Activated B cell treated with CpG ODN at 0.5 μM for 24 hours (primary cell): ENCODE results near the gene LAMA4. TPM values are rescaled to one million over a fixed set of nuclear protein-coding genes. Genes with fewer than 3 reads are reported as not detected.

ENCODE experiments used
- ATAC-seq: fragments of 200-7000 bp; cut with Tn5 transposase; one replicate; pipeline ENCODE4 v1.10.0; 2021; ENCODE audit warnings: low read depth, mild to moderate bottlenecking, moderate library complexity
- CTCF ChIA-PET: fragments of 350-600 bp; sonication (Branson Sonifier 250); formaldehyde crosslinking; loops from one replicate; lab custom pipeline; 2021; ENCODE audit warnings: antibody characterized with exemption; lab: Charles Lee
- POLR2A ChIA-PET: fragments of 350-600 bp; sonication (Branson Sonifier 250); formaldehyde crosslinking; loops from one replicate; lab custom pipeline; 2021; ENCODE audit warnings: antibody characterized with exemption; lab: Charles Lee
- DNase-seq: peaks from one replicate; pipeline ENCODE4 v3.0.0; 2022
- H3K27ac Mint-ChIP-seq: one replicate; pipeline ENCODE4 v1.8.0; 2020; ENCODE audit warnings: mixed read lengths
- H3K27me3 Mint-ChIP-seq: one replicate; pipeline ENCODE4 v1.8.0; 2021; ENCODE audit warnings: mixed read lengths
- H3K36me3 Mint-ChIP-seq: one replicate; pipeline ENCODE4 v1.8.0; 2021; ENCODE audit warnings: low read depth, mixed read lengths
- H3K4me1 Mint-ChIP-seq: one replicate; pipeline ENCODE4 v1.8.0; 2021; ENCODE audit warnings: mixed read lengths
- H3K4me3 Mint-ChIP-seq: one replicate; pipeline ENCODE4 v1.8.0; 2020; ENCODE audit warnings: mild to moderate bottlenecking, mixed read lengths
- H3K9me3 Mint-ChIP-seq: one replicate; pipeline ENCODE4 v1.8.0; 2020; ENCODE audit warnings: mixed read lengths
- intact Hi-C: fragments of 100-400 bp; cut with micrococcal nuclease; formaldehyde crosslinking; loops from one replicate; pipeline ENCODE4 v1.15.1; 2024
- total RNA-seq: library from RNA; stranded (reverse); gene quantifications from 2 replicates; pipeline ENCODE4 v1.2.3, GENCODE V29; 2022
- TF ChIP-seq, protein P1 (sequence below): fragments of 200-600 bp; IDR thresholded peaks from one replicate; pipeline ENCODE4 v1.8.0; 2022; ENCODE audit warnings: antibody characterized with exemption, mild to moderate bottlenecking

Gene LAMA4
- total RNA-seq, 1 donor from 2014 or later: not detected

GRCh38 chr6:112210852-112211251 lies 43.5 kb downstream of the LAMA4 start:
- ATAC-seq (no peak), DNase-seq (no peak)
- Mint-ChIP-seq H3K4me1 (no peaks in the 10 kb centered on the region), H3K4me3 (no peak overlapping the region), H3K27ac (no peak overlapping the region), H3K27me3 (peaks cover 21% of the 10 kb centered on the region), H3K9me3 (peaks cover 2% of the 10 kb centered on the region), H3K36me3 (no peaks in the 10 kb centered on the region)
- intact Hi-C loops: no loop called here
- CTCF ChIA-PET: no interaction called here
- POLR2A ChIA-PET: no interaction called here
- TF ChIP-seq, protein P1, sequence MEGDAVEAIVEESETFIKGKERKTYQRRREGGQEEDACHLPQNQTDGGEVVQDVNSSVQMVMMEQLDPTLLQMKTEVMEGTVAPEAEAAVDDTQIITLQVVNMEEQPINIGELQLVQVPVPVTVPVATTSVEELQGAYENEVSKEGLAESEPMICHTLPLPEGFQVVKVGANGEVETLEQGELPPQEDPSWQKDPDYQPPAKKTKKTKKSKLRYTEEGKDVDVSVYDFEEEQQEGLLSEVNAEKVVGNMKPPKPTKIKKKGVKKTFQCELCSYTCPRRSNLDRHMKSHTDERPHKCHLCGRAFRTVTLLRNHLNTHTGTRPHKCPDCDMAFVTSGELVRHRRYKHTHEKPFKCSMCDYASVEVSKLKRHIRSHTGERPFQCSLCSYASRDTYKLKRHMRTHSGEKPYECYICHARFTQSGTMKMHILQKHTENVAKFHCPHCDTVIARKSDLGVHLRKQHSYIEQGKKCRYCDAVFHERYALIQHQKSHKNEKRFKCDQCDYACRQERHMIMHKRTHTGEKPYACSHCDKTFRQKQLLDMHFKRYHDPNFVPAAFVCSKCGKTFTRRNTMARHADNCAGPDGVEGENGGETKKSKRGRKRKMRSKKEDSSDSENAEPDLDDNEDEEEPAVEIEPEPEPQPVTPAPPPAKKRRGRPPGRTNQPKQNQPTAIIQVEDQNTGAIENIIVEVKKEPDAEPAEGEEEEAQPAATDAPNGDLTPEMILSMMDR: no peak

GRCh38 chr6:112209131-112209530 lies 45.2 kb downstream of the LAMA4 start:
- H3K27me3 Mint-ChIP-seq: peaks cover 21% of the 10 kb centered on the region
- DNase-seq: no peak
- H3K9me3 Mint-ChIP-seq: peaks cover 2% of the 10 kb centered on the region
- ATAC-seq: no peak
- ChIA-PET CTCF (no interaction called here), POLR2A (no interaction called here)
- H3K4me3 Mint-ChIP-seq: no peak overlapping the region
- H3K27ac Mint-ChIP-seq: no peak overlapping the region
- TF ChIP-seq, protein P1: no peak
- H3K36me3 Mint-ChIP-seq: no peaks in the 10 kb centered on the region
- intact Hi-C loops: no loop called here
- peaks cover 4% of the 10 kb centered on the region for H3K4me1 Mint-ChIP-seq

GRCh38 chr6:112207776-112208175 lies 46.6 kb downstream of the LAMA4 start:
- no peaks in the 10 kb centered on the region for H3K36me3 Mint-ChIP-seq
- no peak overlapping the region for H3K27ac Mint-ChIP-seq
- H3K4me3 Mint-ChIP-seq: no peak overlapping the region
- peaks cover 2% of the 10 kb centered on the region for H3K9me3 Mint-ChIP-seq
- CTCF ChIA-PET: no interaction called here
- peaks cover 4% of the 10 kb centered on the region for H3K4me1 Mint-ChIP-seq
- intact Hi-C loops: no loop called here
- no peak for ATAC-seq
- TF ChIP-seq, protein P1: no peak
- POLR2A ChIA-PET: no interaction called here
- peaks cover 18% of the 10 kb centered on the region for H3K27me3 Mint-ChIP-seq
- no peak for DNase-seq

DNA sequence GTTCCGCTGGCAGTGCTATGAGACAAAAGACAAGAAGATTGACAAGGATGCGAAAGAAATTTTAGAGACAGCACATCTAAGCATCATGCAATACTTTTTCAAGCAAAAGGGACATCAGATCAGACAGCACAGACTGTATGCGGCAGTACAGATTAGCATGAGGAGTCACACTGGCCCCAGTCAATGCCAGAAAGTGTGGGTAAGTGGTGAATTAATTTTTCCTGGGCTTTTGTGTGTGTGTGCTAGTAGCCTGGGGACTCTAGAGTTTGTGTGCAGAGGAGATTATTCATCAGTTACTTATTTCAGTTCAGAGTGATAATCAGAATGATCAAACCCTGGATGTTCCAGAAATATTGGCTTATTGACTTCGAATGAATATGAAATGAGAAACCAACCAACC lies 47.2 kb downstream of the LAMA4 start:
- no peak overlapping the region for H3K4me3 Mint-ChIP-seq
- no peaks in the 10 kb centered on the region for H3K36me3 Mint-ChIP-seq
- H3K9me3 Mint-ChIP-seq: peaks cover 2% of the 10 kb centered on the region
- DNase-seq: no peak
- peaks cover 18% of the 10 kb centered on the region for H3K27me3 Mint-ChIP-seq
- ChIA-PET CTCF (no interaction called here), POLR2A (no interaction called here)
- ATAC-seq: no peak
- intact Hi-C loops: no loop called here
- H3K27ac Mint-ChIP-seq: no peak overlapping the region
- TF ChIP-seq, protein P1: no peak
- H3K4me1 Mint-ChIP-seq: peaks cover 4% of the 10 kb centered on the region

- TF ChIP-seq, protein P1: no peak
- Mint-ChIP-seq H3K36me3 (no peaks in the 10 kb centered on the region), H3K4me1 (peaks cover 4% of the 10 kb centered on the region), H3K27me3 (peaks cover 14% of the 10 kb centered on the region), H3K9me3 (peaks cover 2% of the 10 kb centered on the region), H3K4me3 (no peak overlapping the region), H3K27ac (no peak overlapping the region)
- intact Hi-C loops: no loop called here
- no peak for DNase-seq
- ChIA-PET CTCF (no interaction called here), POLR2A (no interaction called here)
- ATAC-seq: no peak
These were observed 48.3 kb downstream of the LAMA4 start for GRCh38 chr6:112206110-112206458.
